D721Med (cell line): Measurements from ENCODE around the gene HADH.
"Not testable (repeated sequence)": the region's sequence is repeated elsewhere in the genome, so short reads cannot be mapped to it uniquely, and the experiment has no call there.

ENCODE experiments used
- DNase-seq: peaks from one replicate; pipeline ENCODE4 v3.0.0; 2011; ENCODE audit warnings: low spot score; ENCODE audit not compliant: insufficient read length
- FAIRE-seq: peaks from 2 replicates; lab custom pipeline; 2011; peaks lifted over from hg19 to GRCh38; lab: Jason Lieb, UNC
- CTCF ChIP-seq: IDR thresholded peaks from 2 replicates; pipeline ENCODE4 v1.5.1; 2012; ENCODE audit warnings: mild to moderate bottlenecking, control low read depth; ENCODE audit not compliant: insufficient read depth; ENCODE audit errors: missing control alignments

Gene HADH

DNA sequence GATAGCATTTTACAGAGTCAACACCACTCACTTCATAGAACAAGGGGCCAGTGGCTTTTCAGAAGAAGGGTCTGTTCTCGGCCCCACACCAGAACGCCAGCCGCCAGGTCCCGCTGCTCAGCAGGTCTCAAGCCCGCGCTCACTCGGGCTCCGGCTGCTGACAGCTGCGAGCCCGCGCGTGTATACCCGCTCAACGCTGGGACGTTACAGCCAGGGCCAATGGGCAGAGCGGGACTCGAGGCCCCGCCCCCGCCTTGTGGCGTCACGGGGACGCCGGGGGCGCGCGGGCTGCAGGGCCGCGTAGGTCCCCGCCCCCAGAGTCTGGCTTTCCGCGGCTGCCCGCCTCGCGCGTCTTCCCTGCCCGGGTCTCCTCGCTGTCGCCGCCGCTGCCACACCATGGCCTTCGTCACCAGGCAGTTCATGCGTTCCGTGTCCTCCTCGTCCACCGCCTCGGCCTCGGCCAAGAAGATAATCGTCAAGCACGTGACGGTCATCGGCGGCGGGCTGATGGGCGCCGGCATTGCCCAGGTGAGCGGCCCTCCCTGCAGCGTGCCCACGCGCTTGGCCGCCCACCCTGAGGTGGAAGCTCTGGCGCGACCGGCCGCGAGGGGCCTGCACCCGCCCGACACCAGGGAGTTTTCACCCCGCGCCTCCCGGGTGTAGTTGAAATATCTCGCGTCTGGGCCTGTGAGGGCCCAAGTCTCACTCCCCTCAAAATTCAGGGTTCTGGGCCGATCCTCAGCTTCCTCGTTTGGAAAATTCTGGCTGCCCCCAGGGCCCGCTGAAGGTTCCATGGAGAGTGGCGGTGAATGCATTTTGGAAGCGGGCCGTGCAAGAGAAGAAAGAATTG lies at the start of gene HADH:
TSS of gene HADH (plus strand) at position 353 of the 850 bp plus-strand sequence. CDS start at position 397, 44 bp downstream.
- no peak for TF ChIP-seq CTCF
- no peak for FAIRE-seq
- peak; percentile 92 for DNase-seq

DNA sequence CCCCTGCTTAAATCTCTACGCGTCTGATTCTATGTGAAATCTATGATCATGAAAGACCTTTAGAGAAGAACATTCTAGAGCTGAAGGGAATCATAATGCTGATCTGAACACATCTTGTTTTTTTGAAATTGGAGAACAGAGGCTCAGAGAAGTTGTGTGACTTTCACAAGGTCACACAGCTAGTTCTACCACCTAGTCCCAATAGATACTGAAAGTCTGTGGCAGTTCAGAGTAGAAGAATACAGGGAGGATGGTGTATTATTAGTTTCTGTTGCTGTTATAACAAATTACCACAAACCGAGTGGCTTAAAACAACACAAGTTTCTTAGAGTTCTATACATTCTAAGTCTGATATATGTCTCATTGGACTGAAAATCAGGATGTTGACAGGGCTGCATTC lies 43.9 kb upstream of the HADH start:
- DNase-seq (no peak), FAIRE-seq (no peak)
- no peak for TF ChIP-seq CTCF

DNA sequence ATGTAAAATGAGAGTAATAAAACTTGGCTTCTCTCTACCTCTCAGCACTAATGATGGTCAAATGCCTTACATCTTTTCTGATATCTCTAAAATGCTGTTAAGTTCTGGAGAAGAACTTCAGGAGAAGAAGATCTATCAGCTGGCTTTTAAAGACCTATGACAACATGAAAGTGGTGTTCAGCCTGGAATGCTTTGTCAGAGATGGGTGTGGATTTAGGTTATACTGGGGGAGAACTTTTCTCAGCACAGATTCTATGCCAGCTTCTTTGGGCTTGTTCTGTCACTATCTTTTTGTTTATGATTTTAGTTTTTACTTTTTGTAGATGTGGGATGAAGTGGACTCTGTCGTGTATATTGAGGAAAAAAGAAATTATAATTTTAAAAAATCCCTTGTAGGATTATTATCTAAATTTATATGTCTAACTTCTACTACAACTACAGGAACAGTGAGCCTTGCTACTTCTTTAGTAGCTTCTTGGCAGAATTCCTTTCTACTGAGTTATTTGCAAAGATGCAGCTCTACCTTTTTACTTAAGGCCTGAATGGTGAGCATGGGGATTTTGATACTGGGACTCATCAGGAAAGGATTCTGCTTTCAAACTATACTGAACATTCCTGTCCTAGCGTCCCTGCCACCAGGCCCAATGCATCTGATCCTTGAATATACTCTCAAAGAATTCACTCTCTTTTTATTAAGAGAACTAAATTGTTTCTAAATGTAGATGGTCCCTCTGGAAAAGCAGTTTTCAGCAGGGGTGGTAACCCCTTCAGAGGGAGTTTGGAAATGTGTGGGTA lies 38.7 kb upstream of the HADH start:
- no peak for FAIRE-seq
- TF ChIP-seq CTCF: no peak
- no peak for DNase-seq

DNA sequence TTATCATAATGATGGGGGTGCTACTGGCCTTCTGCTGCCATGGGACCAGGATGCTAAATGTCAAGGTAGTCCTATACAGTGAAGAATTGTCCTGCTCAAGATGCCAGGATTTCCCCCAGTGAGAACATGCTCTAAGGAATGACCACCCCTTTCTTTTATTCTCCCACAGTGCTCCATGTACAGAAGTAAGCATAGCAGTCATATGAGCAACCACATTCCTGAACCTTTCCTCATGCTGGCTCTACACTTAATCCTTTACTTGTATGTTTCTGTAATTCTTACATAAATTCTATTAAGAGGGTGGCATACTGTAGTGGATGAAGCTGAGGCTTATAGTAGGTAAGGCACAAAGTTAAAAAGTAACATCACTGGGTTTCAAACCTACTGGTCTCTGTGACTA lies 38.1 kb upstream of the HADH start:
- FAIRE-seq: no peak
- no peak for TF ChIP-seq CTCF
- no peak for DNase-seq

GRCh38 chr4:107956011-107956410 lies 33.7 kb upstream of the HADH start:
- no peak for TF ChIP-seq CTCF
- no peak for DNase-seq
- FAIRE-seq: no peak

DNA sequence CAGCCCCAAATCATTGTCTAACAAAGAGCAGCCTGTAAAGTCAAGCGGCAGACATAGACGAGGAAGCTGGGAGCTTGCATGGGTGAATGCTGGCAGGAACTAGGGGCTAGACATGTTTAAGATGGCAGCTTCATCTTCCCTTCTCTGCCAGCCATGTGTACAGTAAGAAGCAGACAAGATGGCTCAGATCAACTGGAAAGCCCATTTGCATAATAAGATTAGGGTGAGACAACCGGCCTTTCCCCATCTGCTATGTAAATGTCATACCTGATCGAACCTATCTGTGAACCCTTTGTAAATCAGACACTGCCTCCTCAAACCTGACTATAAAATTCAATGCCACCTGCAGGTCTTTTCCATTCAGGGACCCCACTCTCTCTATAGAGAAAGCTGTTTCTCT lies 22.8 kb upstream of the HADH start:
- DNase-seq (no peak), FAIRE-seq (no peak)
- no peak for TF ChIP-seq CTCF

DNA sequence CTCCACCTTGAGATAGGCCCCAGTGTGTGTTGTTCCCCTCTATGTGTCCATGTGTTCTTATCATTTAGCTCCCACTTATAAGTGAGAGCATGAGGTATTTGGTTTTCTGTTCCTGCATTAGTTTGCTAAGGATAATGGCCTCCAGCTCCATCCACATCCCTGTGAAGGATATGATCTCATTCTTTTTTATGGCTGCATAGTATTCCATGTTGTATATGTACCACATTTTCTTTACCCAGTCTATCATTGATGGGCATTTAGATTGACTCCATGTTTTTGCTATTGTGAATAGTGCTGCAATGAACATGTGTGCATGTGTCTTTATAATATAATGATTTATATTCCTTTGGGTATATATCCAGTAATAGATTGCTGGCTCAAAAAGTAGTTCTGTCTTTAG lies 22.2 kb upstream of the HADH start:
- FAIRE-seq, DNase-seq: not testable (repeated sequence)

- FAIRE-seq, DNase-seq: not testable (repeated sequence)
Observed at GRCh38 chr4:107967921-107968320, 21.8 kb upstream of the HADH start.
